GM18909 (cell line): ENCODE measurements around the gene NBAS.
"Not testable (repeated sequence)": the region's sequence is repeated elsewhere in the genome, so short reads cannot be mapped to it uniquely, and the experiment has no call there.

Experiments
- ATAC-seq: cut with Tn5 transposase; IDR thresholded peaks from one replicate; pipeline ENCODE4 v1.9.1; 2021; ENCODE audit warnings: mild to moderate bottlenecking; ENCODE audit not compliant: unreplicated experiment, poor library complexity

NBAS gene

GRCh38 chr2:15486770-15487169, 74.4 kb downstream of the NBAS start:
- ATAC-seq = no peak

GRCh38 chr2:15485949-15486348, 75.2 kb downstream of the NBAS start:
- no peak for ATAC-seq

- no peak for ATAC-seq
These were observed 80.1 kb downstream of the NBAS start for GRCh38 chr2:15481000-15481399.

DNA sequence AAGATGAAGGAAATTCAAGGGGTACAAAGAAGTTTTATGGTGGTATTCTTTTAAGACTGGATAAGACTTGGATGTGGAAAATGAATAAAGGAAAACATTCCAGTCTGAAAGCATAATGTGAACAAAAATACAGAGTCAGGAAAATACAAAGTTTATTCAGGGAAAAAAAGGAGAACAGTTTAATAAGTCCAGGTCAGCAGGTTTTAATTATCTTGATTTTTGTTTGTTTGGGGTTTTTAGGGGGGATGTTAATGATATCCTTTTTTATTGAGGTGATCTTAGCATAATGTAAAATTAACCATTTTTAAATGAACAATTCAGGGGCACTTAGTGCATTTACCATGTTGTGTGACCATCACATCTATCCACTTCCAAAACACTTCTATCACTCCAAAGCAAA, 80.6 kb downstream of the NBAS start:
- no peak for ATAC-seq

DNA sequence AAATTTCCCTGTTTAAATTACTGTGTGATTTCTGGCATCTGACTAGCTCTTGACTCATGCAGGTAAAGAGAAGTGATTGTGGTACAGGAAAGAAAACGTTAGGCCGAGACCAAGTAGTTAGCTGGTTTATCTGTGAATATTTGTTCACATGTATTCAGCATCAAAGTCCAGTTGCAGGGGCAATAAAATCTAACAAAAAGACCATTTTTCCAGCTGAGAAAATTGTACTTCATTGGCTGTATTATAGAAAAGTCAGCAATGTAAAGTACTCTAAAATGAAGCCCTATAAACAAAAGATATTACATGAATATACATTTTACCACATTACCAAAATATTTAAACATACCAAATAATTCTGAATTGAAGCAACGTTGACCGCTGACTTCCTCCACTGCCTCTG, 88.3 kb downstream of the NBAS start:
- no peak for ATAC-seq

- no peak for ATAC-seq
These were observed 89.0 kb downstream of the NBAS start for GRCh38 chr2:15472133-15472532.

DNA sequence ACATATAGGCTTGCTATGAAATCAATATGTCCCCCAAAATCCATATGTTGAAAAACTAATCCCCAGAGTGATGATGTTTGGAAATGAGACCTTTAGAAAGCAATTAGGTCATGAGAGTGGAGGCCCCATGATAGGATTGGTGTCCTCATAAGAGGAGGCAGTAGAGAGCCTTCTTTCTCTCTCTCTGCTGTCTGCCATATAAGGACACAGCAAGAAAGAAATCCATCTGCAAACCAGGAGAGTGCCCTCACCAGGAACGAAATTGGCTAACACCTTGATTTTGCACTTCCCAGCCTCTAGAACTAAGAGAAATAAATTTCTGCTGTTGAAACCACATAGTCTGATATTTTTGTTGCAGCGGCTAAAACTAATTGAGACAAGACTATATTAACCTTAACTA, 89.5 kb downstream of the NBAS start:
- no peak for ATAC-seq

DNA sequence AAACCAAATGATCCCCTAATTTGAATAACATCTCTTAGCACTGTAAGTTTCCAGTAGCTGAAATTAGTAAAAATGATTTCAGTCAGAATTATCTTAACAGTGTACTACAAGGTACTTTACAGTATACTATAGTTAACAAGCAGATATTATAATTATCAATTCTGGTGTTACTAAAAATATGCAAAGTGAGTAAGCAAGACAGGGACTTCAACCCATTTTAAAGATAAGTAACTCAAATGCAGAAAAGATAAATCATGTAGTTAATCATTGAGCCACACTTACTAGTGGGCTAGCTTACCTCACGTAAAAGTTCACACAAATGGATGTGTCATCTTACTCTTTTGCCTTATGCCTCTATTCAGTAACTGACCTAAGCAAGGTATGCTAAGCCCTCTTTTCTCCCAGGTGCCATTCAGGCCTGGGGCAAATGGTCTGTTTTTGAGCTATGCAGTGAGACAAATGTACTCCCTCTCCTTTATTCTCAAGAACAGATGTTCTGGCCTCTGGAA, 101.0 kb downstream of the NBAS start:
- no peak for ATAC-seq

- no peak for ATAC-seq
These were observed 102.9 kb downstream of the NBAS start for GRCh38 chr2:15458277-15458676.

DNA sequence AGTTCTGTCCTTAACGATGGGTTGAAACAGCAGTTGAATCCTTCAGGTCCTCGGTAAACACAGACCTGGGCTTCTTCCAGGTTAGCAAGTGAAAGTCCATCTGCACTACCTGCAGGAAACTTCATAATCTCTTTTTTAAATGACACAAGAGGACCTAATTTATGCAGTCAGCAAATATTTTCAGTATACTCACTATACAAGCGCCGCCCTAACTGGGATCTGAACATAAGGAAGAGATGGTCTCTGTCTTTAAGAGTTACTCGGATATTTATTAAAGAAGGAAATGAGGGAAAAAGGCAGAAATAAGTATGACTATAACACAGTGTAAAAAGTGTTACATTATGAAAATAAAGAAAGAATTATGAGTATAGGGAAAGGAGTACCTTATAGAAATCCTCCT, 103.3 kb downstream of the NBAS start:
- no peak for ATAC-seq

DNA sequence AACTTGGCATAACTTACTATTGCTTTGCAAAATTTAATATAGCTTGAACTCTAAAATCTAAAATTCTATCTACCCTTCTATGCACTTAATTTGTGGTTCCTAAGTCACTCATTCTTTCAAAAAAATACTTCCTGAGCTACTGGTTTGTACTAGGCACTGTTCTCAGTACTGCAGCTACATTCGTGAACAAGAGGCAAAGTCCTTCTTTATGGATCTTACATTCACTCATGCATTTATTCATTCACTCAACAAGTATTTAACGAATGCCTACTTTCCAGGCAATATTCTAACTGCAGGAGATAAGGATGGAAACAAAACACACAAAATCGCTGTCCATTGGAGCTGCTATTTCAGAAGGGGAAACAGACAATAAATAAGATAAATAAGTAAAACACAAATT, 104.8 kb downstream of the NBAS start:
- ATAC-seq = no peak

DNA sequence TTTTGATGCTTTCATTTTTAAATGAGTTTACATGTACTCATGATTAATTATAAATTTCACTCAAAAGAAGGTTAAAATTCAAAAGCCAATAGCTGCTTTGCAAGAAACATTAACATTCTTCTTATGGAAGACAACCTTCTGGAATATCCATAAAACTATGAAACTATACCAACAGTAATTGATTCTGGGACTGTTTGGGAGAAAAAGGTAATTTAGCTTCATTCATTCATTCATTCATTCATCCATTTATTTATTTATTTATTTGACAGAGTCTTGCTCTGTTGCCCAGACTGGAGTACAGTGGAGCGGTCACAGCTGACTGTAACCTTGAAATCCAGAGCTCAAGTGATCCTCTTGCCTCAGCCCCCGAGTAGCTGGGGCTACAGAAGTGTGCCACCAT, 110.3 kb downstream of the NBAS start:
- no peak for ATAC-seq

GRCh38 chr2:15449556-15450236, 111.4 kb downstream of the NBAS start:
- ATAC-seq = no peak

DNA sequence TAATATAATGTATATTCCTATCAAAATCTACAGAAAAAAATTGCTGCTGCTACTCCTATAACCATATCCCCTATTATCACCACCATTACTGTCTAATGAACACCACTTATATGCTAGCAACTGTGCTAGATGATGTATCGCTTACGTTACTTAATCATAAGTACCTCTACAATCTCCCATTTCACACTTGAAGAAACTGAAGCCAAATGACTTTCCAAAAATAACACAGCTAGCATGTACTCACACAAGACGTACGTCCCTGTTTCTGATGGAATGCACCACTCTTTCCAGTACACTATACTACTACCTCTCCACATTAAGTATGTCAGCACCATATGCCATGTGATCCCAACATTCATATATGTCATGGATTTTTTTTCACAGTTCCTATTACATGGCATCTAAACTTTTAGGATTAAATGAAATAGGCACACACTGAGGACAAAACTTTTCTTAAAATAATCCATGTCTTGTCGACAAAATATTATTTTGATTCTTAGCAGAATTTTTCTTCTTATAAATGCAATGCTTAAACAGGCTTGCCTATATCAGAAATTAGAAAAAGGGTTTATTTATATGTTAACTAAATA, 112.8 kb downstream of the NBAS start:
- ATAC-seq = no peak

GRCh38 chr2:15447381-15447780, 113.8 kb downstream of the NBAS start:
- no peak for ATAC-seq

- ATAC-seq = no peak
These were observed 114.2 kb downstream of the NBAS start for GRCh38 chr2:15446961-15447360.

GRCh38 chr2:15445891-15446562, 115.1 kb downstream of the NBAS start:
- no peak for ATAC-seq

DNA sequence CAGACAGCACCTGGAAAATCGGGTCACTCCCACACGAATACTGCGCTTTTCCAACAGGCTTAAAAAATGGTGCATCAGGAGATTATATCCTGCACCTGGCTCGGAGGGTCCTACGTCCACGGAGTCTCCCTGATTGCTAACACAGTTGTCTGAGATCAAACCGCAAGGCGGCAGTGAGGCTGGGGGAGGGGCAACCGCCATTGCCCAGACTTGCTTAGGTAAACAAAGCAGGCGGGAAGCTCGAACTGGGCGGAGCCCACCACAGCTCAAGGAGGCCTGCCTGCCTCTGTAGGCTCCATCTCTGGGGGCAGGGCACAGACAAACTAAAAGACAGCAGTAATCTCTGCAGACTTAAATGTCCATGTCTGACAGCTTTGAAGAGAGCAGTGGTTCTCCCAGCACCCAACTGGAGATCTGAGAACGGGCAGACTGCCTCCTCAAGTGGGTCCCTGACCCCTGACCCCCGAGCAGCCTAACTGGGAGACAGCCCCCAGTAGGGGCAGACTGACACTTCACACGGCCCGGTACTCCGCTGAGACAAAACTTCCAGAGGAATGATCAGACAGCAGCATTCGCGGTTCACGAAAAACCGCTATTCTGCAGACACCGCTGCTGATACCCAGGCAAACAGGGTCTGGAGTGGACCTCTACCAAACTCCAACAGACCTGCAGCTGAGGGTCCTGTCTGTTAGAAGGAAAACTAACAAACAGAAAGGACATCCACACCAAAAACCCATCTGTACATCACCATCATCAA, 121.2 kb downstream of the NBAS start:
- not testable (repeated sequence) for ATAC-seq

DNA sequence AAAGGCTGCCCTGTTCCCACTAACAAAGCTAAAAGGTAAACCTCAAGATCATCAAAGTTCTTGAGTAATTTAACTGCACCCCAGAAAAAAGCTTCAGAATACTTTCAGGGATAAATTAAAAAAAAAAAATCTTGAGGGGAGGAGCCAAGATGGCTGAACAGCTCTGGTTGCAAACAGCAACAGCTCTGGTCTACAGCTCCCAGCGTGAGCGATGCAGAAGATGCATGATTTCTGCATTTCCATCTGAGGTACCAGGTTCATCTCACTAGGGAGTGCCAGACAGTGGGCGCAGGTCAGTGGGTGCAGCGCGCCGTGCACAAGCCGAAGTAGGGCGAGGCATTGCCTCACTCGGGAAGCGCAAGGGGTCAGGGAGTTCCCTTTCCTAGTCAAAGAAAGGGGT, 121.8 kb downstream of the NBAS start:
- not testable (repeated sequence) for ATAC-seq

- ATAC-seq = no peak
These were observed 124.9 kb downstream of the NBAS start for GRCh38 chr2:15436195-15436594.

DNA sequence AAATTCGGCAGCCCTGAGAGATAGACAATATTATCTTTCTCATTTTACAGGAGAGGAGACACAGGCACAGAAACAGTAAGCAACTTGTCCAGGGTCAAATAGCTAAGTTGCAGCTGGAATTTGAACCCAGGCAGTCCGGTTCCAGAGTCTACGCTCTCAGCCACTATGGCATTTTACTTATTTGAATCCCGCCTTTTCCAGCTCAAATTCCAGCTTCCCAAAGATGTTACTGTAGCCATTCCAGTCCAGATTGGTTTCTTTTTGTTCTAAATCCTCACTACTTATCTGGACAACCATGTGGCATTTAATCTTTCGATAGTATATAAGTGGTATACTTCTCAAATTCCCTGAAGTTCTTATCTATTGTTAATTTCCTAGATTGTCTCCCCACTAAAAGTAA, 125.7 kb downstream of the NBAS start:
- no peak for ATAC-seq
